ENCODE data around the gene SEC24D.

DNA sequence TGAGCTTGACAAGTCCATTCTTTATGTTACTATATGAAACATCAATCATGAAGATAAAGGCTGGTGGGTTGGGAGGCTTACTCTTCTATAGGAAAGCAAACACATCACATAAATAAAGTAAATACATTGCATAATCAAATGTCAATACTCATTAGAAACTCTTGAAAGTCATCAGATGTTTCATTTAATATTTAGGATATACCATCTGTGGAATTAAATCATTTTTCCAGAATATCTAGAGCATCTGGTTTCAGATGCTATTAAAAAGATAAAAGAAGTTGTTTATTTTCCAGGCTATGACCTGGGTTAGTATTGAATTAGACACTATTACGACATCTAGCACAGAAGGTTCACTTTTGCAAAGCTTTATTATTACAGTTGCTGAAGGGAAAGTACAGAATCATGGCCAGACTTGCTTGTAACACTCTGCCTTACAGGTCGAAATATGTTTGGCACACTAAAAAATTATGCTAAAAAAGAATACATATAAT lies 78.1 kb downstream of the SEC24D start:
- TF ChIP-seq FOS (IDR thresholded peaks at IDR 0.05; ENCODE audit: borderline replicate concordance, insufficient read depth, low read length) = no peak
- TF ChIP-seq, protein P1, sequence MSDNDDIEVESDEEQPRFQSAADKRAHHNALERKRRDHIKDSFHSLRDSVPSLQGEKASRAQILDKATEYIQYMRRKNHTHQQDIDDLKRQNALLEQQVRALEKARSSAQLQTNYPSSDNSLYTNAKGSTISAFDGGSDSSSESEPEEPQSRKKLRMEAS (IDR thresholded peaks at IDR 0.05; ENCODE audit: insufficient read depth, insufficient read length) = no peak
